Fibroblast of gingiva (primary cell): Measurements from ENCODE around the gene MYOT.

Experiments used
- DNase-seq: peaks from one replicate; pipeline ENCODE4 v3.0.0-alpha.2; 2011; ENCODE audit warnings: low read depth

MYOT gene

GRCh38 chr5:137901011-137901817 lies 33.6 kb downstream of the MYOT start:
- DNase-seq, result no peak

DNA sequence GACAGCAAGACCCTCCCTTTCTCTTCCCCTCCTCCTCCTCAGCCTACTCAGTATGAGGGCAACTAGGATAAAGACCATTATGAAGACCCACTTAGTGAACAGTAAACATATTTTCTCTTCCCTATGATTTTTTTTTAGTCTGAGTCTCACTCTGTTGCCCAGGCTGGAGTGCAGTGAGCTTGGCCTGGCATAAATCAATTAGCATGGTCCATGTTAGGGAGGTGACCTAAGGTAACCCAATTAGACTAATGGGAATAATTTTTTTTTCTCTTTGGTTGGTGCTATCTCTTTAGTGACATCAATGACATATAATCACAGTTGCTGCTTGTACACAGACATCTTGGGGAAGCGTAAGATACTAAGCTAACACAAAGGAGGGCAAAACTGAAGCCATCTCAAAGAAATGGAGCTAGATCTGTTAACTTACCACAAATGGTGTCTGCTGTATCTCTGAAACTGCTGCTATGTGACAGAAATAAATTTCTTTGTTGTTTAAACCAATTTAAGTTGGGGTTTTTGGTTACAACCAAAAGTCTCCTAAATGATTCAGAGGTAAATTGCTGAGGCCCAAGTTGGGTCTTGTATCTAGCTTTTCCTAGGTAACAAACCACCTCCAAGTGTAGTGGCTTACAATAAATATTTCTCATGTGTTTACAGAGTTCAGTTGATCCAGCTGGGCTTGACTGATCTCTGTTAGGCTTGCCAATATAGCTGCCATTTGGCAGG lies 34.9 kb downstream of the MYOT start:
- no peak for DNase-seq

DNA sequence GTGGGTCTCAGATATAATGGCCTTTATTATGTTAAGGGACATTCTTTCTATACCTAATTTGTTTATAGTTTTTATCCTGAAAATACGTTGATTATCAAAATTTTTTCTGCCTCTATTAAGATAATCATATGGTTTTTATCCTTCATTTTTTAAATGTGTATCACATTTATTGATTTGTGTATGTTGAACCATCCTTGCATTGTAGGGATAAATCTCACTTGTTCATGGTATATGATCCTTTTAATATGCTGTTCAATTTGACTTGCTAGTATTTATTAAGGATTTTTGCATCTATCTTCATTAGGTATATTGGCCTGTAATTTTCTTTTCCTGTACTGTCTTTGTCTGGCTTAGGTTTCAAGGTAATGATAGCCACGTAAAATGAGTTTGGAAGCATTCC lies 47.1 kb downstream of the MYOT start:
- no peak for DNase-seq

- no peak for DNase-seq
Measured at GRCh38 chr5:137916923-137917322, 49.3 kb downstream of the MYOT start.

- no peak for DNase-seq
Measured at GRCh38 chr5:137921931-137922330, 54.3 kb downstream of the MYOT start.

- DNase-seq, result no peak
Measured at GRCh38 chr5:137923856-137924255, 56.2 kb downstream of the MYOT start.

DNA sequence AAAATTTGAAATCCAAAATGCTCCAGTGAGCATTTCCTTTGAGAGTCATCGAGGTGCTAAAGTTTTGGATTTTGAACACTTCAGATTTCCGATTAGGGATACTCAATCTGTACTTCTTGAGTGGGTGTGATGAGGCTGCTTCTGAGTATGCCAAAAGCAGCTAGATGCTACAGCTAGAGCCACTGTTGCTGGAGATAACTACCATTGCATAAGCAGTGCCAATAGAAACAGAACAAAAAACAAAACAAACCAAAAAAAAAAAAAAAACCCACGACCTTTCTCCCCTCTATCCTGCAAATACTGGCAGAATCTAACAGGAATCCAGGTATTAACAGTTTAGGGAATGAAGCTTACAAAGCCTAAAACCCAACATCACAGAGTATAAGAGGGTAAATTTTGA lies 65.1 kb downstream of the MYOT start:
- no peak for DNase-seq

DNA sequence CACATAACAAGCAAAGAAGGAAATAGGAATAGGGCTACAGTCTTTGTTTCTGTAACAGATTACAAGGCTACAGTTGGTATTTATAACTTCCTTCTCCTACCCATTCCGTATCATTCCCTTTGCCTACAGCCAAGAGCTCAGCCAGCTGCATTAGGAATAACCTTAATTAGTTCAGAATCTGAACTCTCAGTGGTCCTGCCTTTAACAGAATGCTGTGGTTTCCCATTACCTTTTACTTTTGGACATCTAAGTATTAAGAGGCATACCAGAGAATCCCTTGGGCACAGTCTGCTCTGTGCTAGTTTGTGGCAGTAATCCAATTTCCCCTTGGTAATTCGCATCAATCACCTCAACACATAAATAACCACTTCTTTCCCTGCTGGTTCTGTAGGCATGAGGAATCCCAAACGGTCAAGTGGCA lies 65.8 kb downstream of the MYOT start:
- no peak for DNase-seq

GRCh38 chr5:137935190-137935589 lies 67.5 kb downstream of the MYOT start:
- no peak for DNase-seq

- no peak for DNase-seq
Measured at GRCh38 chr5:137935694-137936093, 68.0 kb downstream of the MYOT start.
